Panc1 (cell line): ENCODE measurements around the gene CUTC.

Source experiments
- POLR2AphosphoS5 ChIP-seq: IDR thresholded peaks from 2 replicates; pipeline ENCODE4 v1.6.1; 2012; ENCODE audit warnings: mild to moderate bottlenecking, low read depth, low read length, moderate library complexity
- SIN3A ChIP-seq: IDR thresholded peaks from 2 replicates; pipeline ENCODE4 v1.6.1; 2012; ENCODE audit warnings: low read depth, mild to moderate bottlenecking, low read length, moderate library complexity, borderline replicate concordance; ENCODE audit not compliant: insufficient read depth
- TCF7L2 ChIP-seq: IDR thresholded peaks from 2 replicates; pipeline ENCODE4 v1.6.1; 2011; ENCODE audit warnings: mild to moderate bottlenecking, low read depth, low read length, inconsistent platforms
- TF ChIP-seq, protein P1 (sequence below): fragments of 450-650 bp; IDR thresholded peaks from 2 replicates; pipeline ENCODE4 v1.5.1; 2017; ENCODE audit warnings: mild to moderate bottlenecking
- TF ChIP-seq, protein P2 (sequence below), 2 experiments: IDR thresholded peaks; 2 replicates each; pipeline ENCODE4 v1.6.1; 2011 to 2012; ENCODE audit warnings: low read depth in 2 of 2, control low read depth in 1 of 2, low read length in 1 of 2, mild to moderate bottlenecking in 1 of 2, moderate library complexity in 1 of 2; ENCODE audit not compliant: insufficient read depth in 1 of 2

- TF ChIP-seq, protein P1, sequence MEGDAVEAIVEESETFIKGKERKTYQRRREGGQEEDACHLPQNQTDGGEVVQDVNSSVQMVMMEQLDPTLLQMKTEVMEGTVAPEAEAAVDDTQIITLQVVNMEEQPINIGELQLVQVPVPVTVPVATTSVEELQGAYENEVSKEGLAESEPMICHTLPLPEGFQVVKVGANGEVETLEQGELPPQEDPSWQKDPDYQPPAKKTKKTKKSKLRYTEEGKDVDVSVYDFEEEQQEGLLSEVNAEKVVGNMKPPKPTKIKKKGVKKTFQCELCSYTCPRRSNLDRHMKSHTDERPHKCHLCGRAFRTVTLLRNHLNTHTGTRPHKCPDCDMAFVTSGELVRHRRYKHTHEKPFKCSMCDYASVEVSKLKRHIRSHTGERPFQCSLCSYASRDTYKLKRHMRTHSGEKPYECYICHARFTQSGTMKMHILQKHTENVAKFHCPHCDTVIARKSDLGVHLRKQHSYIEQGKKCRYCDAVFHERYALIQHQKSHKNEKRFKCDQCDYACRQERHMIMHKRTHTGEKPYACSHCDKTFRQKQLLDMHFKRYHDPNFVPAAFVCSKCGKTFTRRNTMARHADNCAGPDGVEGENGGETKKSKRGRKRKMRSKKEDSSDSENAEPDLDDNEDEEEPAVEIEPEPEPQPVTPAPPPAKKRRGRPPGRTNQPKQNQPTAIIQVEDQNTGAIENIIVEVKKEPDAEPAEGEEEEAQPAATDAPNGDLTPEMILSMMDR, result no peak
- TF ChIP-seq, protein P2, sequence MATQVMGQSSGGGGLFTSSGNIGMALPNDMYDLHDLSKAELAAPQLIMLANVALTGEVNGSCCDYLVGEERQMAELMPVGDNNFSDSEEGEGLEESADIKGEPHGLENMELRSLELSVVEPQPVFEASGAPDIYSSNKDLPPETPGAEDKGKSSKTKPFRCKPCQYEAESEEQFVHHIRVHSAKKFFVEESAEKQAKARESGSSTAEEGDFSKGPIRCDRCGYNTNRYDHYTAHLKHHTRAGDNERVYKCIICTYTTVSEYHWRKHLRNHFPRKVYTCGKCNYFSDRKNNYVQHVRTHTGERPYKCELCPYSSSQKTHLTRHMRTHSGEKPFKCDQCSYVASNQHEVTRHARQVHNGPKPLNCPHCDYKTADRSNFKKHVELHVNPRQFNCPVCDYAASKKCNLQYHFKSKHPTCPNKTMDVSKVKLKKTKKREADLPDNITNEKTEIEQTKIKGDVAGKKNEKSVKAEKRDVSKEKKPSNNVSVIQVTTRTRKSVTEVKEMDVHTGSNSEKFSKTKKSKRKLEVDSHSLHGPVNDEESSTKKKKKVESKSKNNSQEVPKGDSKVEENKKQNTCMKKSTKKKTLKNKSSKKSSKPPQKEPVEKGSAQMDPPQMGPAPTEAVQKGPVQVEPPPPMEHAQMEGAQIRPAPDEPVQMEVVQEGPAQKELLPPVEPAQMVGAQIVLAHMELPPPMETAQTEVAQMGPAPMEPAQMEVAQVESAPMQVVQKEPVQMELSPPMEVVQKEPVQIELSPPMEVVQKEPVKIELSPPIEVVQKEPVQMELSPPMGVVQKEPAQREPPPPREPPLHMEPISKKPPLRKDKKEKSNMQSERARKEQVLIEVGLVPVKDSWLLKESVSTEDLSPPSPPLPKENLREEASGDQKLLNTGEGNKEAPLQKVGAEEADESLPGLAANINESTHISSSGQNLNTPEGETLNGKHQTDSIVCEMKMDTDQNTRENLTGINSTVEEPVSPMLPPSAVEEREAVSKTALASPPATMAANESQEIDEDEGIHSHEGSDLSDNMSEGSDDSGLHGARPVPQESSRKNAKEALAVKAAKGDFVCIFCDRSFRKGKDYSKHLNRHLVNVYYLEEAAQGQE (IDR thresholded peaks at IDR 0.05; ENCODE audit: insufficient read depth in 1 of 2, low read depth in 2 of 2, low read length in 1 of 2), result no peak
- no peak for TF ChIP-seq POLR2AphosphoS5
- TF ChIP-seq SIN3A, result no peak
- TF ChIP-seq TCF7L2, result no peak
These were observed 8.2 kb downstream of the CUTC start for GRCh38 chr10:99740260-99740659.
